ENCODE measurements around the gene NOX4. TPM values are rescaled to one million over a fixed set of nuclear protein-coding genes. Genes with fewer than 3 reads are reported as not detected.

NOX4 gene
- total RNA-seq, 6 experiments from 2014 or later: 0.18 to 0.62 (median 0.20) TPM; not detected in 1

Other genes starting within 250 kb of the NOX4 start
- gene TRIM77, start 218.9 kb upstream of the NOX4 start, total RNA-seq: not detected